ENCODE measurements around the gene TELO2.

Gene TELO2

GRCh38 chr16:1550696-1551095 is 57.5 kb downstream of the TELO2 start:
- TF ChIP-seq, protein P1, sequence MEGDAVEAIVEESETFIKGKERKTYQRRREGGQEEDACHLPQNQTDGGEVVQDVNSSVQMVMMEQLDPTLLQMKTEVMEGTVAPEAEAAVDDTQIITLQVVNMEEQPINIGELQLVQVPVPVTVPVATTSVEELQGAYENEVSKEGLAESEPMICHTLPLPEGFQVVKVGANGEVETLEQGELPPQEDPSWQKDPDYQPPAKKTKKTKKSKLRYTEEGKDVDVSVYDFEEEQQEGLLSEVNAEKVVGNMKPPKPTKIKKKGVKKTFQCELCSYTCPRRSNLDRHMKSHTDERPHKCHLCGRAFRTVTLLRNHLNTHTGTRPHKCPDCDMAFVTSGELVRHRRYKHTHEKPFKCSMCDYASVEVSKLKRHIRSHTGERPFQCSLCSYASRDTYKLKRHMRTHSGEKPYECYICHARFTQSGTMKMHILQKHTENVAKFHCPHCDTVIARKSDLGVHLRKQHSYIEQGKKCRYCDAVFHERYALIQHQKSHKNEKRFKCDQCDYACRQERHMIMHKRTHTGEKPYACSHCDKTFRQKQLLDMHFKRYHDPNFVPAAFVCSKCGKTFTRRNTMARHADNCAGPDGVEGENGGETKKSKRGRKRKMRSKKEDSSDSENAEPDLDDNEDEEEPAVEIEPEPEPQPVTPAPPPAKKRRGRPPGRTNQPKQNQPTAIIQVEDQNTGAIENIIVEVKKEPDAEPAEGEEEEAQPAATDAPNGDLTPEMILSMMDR (IDR thresholded peaks at IDR 0.05): no peak
- TF ChIP-seq ZFX (IDR thresholded peaks at IDR 0.05; ENCODE audit: borderline replicate concordance): no peak
- H3K27ac ChIP-seq: no peak overlapping the region

GRCh38 chr16:1551166-1551565 is 58.0 kb downstream of the TELO2 start:
- H3K27ac ChIP-seq: no peak overlapping the region
- no peak for TF ChIP-seq ZFX (IDR thresholded peaks at IDR 0.05; ENCODE audit: borderline replicate concordance)
- TF ChIP-seq, protein P1 (IDR thresholded peaks at IDR 0.05): no peak

GRCh38 chr16:1552129-1552528 is 59.0 kb downstream of the TELO2 start:
- no peak overlapping the region for H3K27ac ChIP-seq
- no peak for TF ChIP-seq ZFX (IDR thresholded peaks at IDR 0.05; ENCODE audit: borderline replicate concordance)
- TF ChIP-seq, protein P1 (IDR thresholded peaks at IDR 0.05): no peak

DNA sequence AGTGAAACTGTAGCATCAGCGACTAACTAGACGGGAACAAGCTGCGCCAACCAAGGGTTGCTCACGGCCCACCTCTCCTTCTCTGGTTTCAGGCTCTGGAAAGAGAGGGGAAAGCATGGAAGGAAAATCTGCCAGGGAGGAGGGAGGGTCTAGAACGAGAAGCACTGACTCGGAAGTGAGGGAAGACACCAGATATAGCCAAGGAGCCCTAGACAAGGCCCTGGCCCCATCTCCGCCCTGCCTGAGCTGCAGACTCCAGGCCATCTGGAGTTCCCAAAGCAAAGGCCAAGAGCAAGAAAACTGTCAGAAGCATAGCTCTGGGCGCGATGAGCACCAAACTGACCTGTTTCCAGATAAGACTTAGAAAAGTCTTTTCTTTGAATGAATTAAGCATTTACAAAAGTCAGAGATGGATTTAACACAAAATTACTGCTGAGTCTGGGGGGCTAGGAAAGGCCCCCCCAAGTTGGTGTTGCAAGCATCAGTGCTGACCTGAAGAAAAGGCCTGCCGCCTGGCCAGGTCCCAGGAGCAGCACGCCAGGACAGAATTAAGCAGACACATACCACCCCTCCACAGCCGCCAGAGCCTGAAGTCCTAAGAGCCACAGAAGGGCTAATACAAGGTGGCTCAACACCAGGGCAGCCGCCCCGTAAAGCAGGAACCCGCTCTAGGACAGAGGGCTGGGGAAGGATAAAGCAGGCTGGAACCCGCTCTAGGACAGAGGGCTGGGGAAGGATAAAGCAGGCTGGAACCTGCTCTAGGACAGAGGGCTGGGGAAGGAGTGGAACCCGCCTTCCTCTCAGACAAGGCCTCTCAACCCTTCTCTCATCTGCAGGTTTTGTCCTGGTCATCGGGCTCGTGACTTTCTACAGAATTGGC is 61.0 kb downstream of the TELO2 start:
- no peak overlapping the region for H3K27ac ChIP-seq
- TF ChIP-seq, protein P1 (IDR thresholded peaks at IDR 0.05): no peak
- no peak for TF ChIP-seq ZFX (IDR thresholded peaks at IDR 0.05; ENCODE audit: borderline replicate concordance)

GRCh38 chr16:1554826-1555445 is 61.8 kb downstream of the TELO2 start:
- no peak overlapping the region for H3K27ac ChIP-seq
- no peak for TF ChIP-seq ZFX (IDR thresholded peaks at IDR 0.05; ENCODE audit: borderline replicate concordance)

GRCh38 chr16:1556254-1556653 is 63.1 kb downstream of the TELO2 start:
- no peak for TF ChIP-seq ZFX (IDR thresholded peaks at IDR 0.05; ENCODE audit: borderline replicate concordance)
- TF ChIP-seq, protein P1 (IDR thresholded peaks at IDR 0.05): no peak
- H3K27ac ChIP-seq: no peak overlapping the region

DNA sequence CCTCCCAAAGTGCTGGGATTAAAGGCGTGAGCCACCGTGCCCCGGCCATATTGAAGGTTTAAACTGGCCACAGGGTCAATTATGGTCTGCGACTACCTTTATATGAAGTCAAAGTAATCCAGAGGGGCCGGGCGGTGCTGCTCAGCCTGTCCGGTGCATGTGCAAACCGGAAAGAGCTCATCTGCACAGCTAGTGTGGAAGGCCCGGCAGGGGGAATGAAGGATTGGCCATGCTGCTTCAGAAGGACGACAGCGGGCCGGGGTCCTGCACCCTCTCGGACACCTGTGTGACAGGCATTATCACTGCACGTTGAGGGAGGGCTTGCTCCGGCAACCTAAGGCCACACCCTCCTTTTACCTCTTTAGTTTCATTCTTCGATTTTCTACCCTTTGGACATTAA is 63.9 kb downstream of the TELO2 start:
- no peak for TF ChIP-seq ZFX (IDR thresholded peaks at IDR 0.05; ENCODE audit: borderline replicate concordance)
- TF ChIP-seq, protein P1 (IDR thresholded peaks at IDR 0.05): no peak

More for the DNA sequence above, 63.9 kb downstream of the TELO2 start:
- no peak overlapping the region for H3K27ac ChIP-seq
